ENCODE data around the gene NTMT1.

Gene NTMT1

GRCh38 chr9:129596541-129597331, 29.2 kb upstream of the NTMT1 start:
- DNase-seq (ENCODE audit: insufficient read length, low spot score) (no peak), FAIRE-seq (no peak)
- no peak for TF ChIP-seq PAX5 (IDR thresholded peaks at IDR 0.05; ENCODE audit: insufficient read depth, low read length, severe bottlenecking)
- no peak for TF ChIP-seq POLR2A (IDR thresholded peaks at IDR 0.05; ENCODE audit: low read depth, low read length)
- no peak for TF ChIP-seq SPI1 (IDR thresholded peaks at IDR 0.05; ENCODE audit: low read depth, low read length)
- TF ChIP-seq TAF1 (IDR thresholded peaks at IDR 0.05; ENCODE audit: low read depth, low read length) = no peak
- TF ChIP-seq POLR2AphosphoS5 (IDR thresholded peaks at IDR 0.05; ENCODE audit: low read depth, low read length) = no peak
- TF ChIP-seq POU2F2 (IDR thresholded peaks at IDR 0.05; ENCODE audit: low read depth, low read length) = no peak

GRCh38 chr9:129597355-129598088, 28.4 kb upstream of the NTMT1 start:
- DNase-seq (ENCODE audit: insufficient read length, low spot score) (no peak), FAIRE-seq (no peak)
- TF ChIP-seq SPI1 (IDR thresholded peaks at IDR 0.05; ENCODE audit: low read depth, low read length) (no peak), PAX5 (IDR thresholded peaks at IDR 0.05; ENCODE audit: insufficient read depth, low read length, severe bottlenecking) (no peak), POLR2A (IDR thresholded peaks at IDR 0.05; ENCODE audit: low read depth, low read length) (no peak)

- no peak for TF ChIP-seq POLR2A (IDR thresholded peaks at IDR 0.05; ENCODE audit: low read depth, low read length)
- TF ChIP-seq SPI1 (IDR thresholded peaks at IDR 0.05; ENCODE audit: low read depth, low read length) = no peak
- TF ChIP-seq POLR2AphosphoS5 (IDR thresholded peaks at IDR 0.05; ENCODE audit: low read depth, low read length) = no peak
- no peak for TF ChIP-seq POU2F2 (IDR thresholded peaks at IDR 0.05; ENCODE audit: low read depth, low read length)
- no peak for TF ChIP-seq PAX5 (IDR thresholded peaks at IDR 0.05; ENCODE audit: insufficient read depth, low read length, severe bottlenecking)
- no peak for TF ChIP-seq TAF1 (IDR thresholded peaks at IDR 0.05; ENCODE audit: low read depth, low read length)
- FAIRE-seq (no peak), DNase-seq (ENCODE audit: insufficient read length, low spot score) (no peak)
Measured at GRCh38 chr9:129598089-129598596, 27.8 kb upstream of the NTMT1 start.

- TF ChIP-seq POLR2AphosphoS5 (IDR thresholded peaks at IDR 0.05; ENCODE audit: low read depth, low read length) (no peak), TAF1 (IDR thresholded peaks at IDR 0.05; ENCODE audit: low read depth, low read length) (no peak), SPI1 (IDR thresholded peaks at IDR 0.05; ENCODE audit: low read depth, low read length) (no peak), POU2F2 (IDR thresholded peaks at IDR 0.05; ENCODE audit: low read depth, low read length) (no peak), POLR2A (IDR thresholded peaks at IDR 0.05; ENCODE audit: low read depth, low read length) (no peak), PAX5 (IDR thresholded peaks at IDR 0.05; ENCODE audit: insufficient read depth, low read length, severe bottlenecking) (no peak)
- DNase-seq (ENCODE audit: insufficient read length, low spot score) = no peak
- FAIRE-seq = no peak
Measured at GRCh38 chr9:129601082-129601674, 24.8 kb upstream of the NTMT1 start.

GRCh38 chr9:129602598-129603415, 23.2 kb upstream of the NTMT1 start:
- DNase-seq (ENCODE audit: insufficient read length, low spot score) = no peak
- no peak for FAIRE-seq

GRCh38 chr9:129604056-129604765, 21.8 kb upstream of the NTMT1 start:
- DNase-seq (ENCODE audit: insufficient read length, low spot score) (no peak), FAIRE-seq (no peak)
- TF ChIP-seq POLR2A (IDR thresholded peaks at IDR 0.05; ENCODE audit: low read depth, low read length) (no peak), PAX5 (IDR thresholded peaks at IDR 0.05; ENCODE audit: insufficient read depth, low read length, severe bottlenecking) (no peak), POU2F2 (IDR thresholded peaks at IDR 0.05; ENCODE audit: low read depth, low read length) (no peak), POLR2AphosphoS5 (IDR thresholded peaks at IDR 0.05; ENCODE audit: low read depth, low read length) (no peak), TAF1 (IDR thresholded peaks at IDR 0.05; ENCODE audit: low read depth, low read length) (no peak), SPI1 (IDR thresholded peaks at IDR 0.05; ENCODE audit: low read depth, low read length) (no peak)

More at GRCh38 chr9:129602598-129603415, 23.2 kb upstream of the NTMT1 start:
- TF ChIP-seq PAX5 (IDR thresholded peaks at IDR 0.05; ENCODE audit: insufficient read depth, low read length, severe bottlenecking) (no peak), POLR2AphosphoS5 (IDR thresholded peaks at IDR 0.05; ENCODE audit: low read depth, low read length) (no peak), SPI1 (IDR thresholded peaks at IDR 0.05; ENCODE audit: low read depth, low read length) (0 out of 2 replicates have a peak, but pooled peaks have one; percentile 12)

GRCh38 chr9:129604766-129605163, 21.2 kb upstream of the NTMT1 start:
- FAIRE-seq (no peak), DNase-seq (ENCODE audit: insufficient read length, low spot score) (no peak)
- TF ChIP-seq POLR2AphosphoS5 (IDR thresholded peaks at IDR 0.05; ENCODE audit: low read depth, low read length) = no peak

GRCh38 chr9:129606161-129607026, 19.6 kb upstream of the NTMT1 start:
- FAIRE-seq (no peak), DNase-seq (ENCODE audit: insufficient read length, low spot score) (no peak)
- no peak for TF ChIP-seq POLR2AphosphoS5 (IDR thresholded peaks at IDR 0.05; ENCODE audit: low read depth, low read length)
- no peak for TF ChIP-seq POU2F2 (IDR thresholded peaks at IDR 0.05; ENCODE audit: low read depth, low read length)
- no peak for TF ChIP-seq SPI1 (IDR thresholded peaks at IDR 0.05; ENCODE audit: low read depth, low read length)
- no peak for TF ChIP-seq POLR2A (IDR thresholded peaks at IDR 0.05; ENCODE audit: low read depth, low read length)
- TF ChIP-seq PAX5 (IDR thresholded peaks at IDR 0.05; ENCODE audit: insufficient read depth, low read length, severe bottlenecking) = no peak
- no peak for TF ChIP-seq TAF1 (IDR thresholded peaks at IDR 0.05; ENCODE audit: low read depth, low read length)
